GM23338 (cell line): ENCODE measurements around the gene CIC. TPM values are rescaled to one million over a fixed set of nuclear protein-coding genes. Genes with fewer than 3 reads are reported as not detected.

Experiments used
- ATAC-seq: fragments of 200-7000 bp; cut with Tn5 transposase; 3 replicates; pipeline ENCODE4 v1.9.1; 2020
- DNase-seq: peaks from one replicate; pipeline ENCODE4 v3.0.0-alpha.2; 2015; ENCODE audit warnings: low spot score
- H2AFZ ChIP-seq: fragments of 200-600 bp; sonication (generic); 2 replicates; pipeline ENCODE4 v1.8.0; 2016; ENCODE audit warnings: antibody characterized with exemption, mild to moderate bottlenecking, moderate library complexity
- H3F3A ChIP-seq: fragments of 200-600 bp; sonication (generic); replicated peaks from 2 replicates; pipeline ENCODE4 v1.8.0; 2017; ENCODE audit warnings: antibody characterized with exemption, mixed run types, low read depth
- H3K27ac ChIP-seq: fragments of 200-600 bp; sonication (generic); 2 replicates; pipeline ENCODE4 v1.6.1; 2016; ENCODE audit warnings: low read depth
- H3K27me3 ChIP-seq: fragments of 200-600 bp; sonication (generic); 2 replicates; pipeline ENCODE4 v1.8.0; 2016; ENCODE audit warnings: mild to moderate bottlenecking, mixed run types, moderate library complexity; ENCODE audit not compliant: insufficient read depth
- H3K36me3 ChIP-seq: fragments of 200-600 bp; sonication (generic); 2 replicates; pipeline ENCODE4 v1.8.0; 2016; ENCODE audit warnings: mild to moderate bottlenecking; ENCODE audit not compliant: insufficient read depth
- H3K4me1 ChIP-seq: fragments of 200-600 bp; sonication (generic); 2 replicates; pipeline ENCODE4 v1.8.0; 2016; ENCODE audit warnings: mild to moderate bottlenecking, moderate library complexity; ENCODE audit not compliant: insufficient read depth
- H3K4me2 ChIP-seq: fragments of 200-600 bp; sonication (generic); 2 replicates; pipeline ENCODE4 v1.7.1; 2017; ENCODE audit warnings: mixed run types
- H3K4me3 ChIP-seq: fragments of 200-600 bp; sonication (generic); 2 replicates; pipeline ENCODE4 v1.6.1; 2016; ENCODE audit warnings: mixed run types
- H3K79me2 ChIP-seq: fragments of 200-600 bp; sonication (generic); replicated peaks from 2 replicates; pipeline ENCODE4 v1.8.0; 2017; ENCODE audit warnings: mild to moderate bottlenecking; ENCODE audit not compliant: insufficient read depth
- H3K9me2 ChIP-seq: fragments of 200-600 bp; sonication (generic); 2 replicates; pipeline ENCODE4 v1.8.0; 2017; ENCODE audit not compliant: insufficient read depth
- H4K20me1 ChIP-seq: fragments of 200-600 bp; sonication (generic); replicated peaks from 2 replicates; pipeline ENCODE4 v1.8.0; 2017; ENCODE audit warnings: mild to moderate bottlenecking; ENCODE audit not compliant: insufficient read depth
- H3K27ac Mint-ChIP-seq: 2 replicates; pipeline ENCODE4 v1.8.0; 2020; ENCODE audit warnings: inconsistent platforms, mild to moderate bottlenecking, moderate library complexity, mixed read lengths
- H3K27me3 Mint-ChIP-seq: 3 replicates; pipeline ENCODE4 v1.8.0; 2022; ENCODE audit warnings: low read depth, mild to moderate bottlenecking, moderate library complexity, mixed read lengths, inconsistent platforms; ENCODE audit not compliant: insufficient read depth, poor library complexity
- H3K36me3 Mint-ChIP-seq: 3 replicates; pipeline ENCODE4 v1.8.0; 2021; ENCODE audit warnings: low read depth, mild to moderate bottlenecking, inconsistent platforms, moderate library complexity, mixed read lengths
- H3K4me1 Mint-ChIP-seq: 3 replicates; pipeline ENCODE4 v1.8.0; 2020; ENCODE audit warnings: mild to moderate bottlenecking, inconsistent platforms, mixed read lengths
- H3K4me3 Mint-ChIP-seq: 3 replicates; pipeline ENCODE4 v1.8.0; 2021; ENCODE audit warnings: moderate library complexity, mild to moderate bottlenecking, inconsistent platforms, mixed read lengths
- H3K9me3 Mint-ChIP-seq: 3 replicates; pipeline ENCODE4 v1.8.0; 2020; ENCODE audit warnings: moderate library complexity, mild to moderate bottlenecking, inconsistent platforms, mixed read lengths
- CREB1 ChIP-seq: fragments of 250-450 bp; sonication (Bioruptor Pico); IDR thresholded peaks from 2 replicates; pipeline ENCODE4 v1.5.0; 2020; ENCODE audit warnings: low read depth, mild to moderate bottlenecking, moderate library complexity
- EZH2 ChIP-seq: fragments of 200-600 bp; sonication (generic); IDR thresholded peaks from one replicate; pipeline ENCODE4 v1.8.0; 2017; ENCODE audit warnings: antibody characterized with exemption, mild to moderate bottlenecking, low read depth; ENCODE audit not compliant: unreplicated experiment
- EZH2phosphoT487 ChIP-seq: fragments of 200-600 bp; sonication (generic); IDR thresholded peaks from one replicate; pipeline ENCODE4 v1.8.1; 2018; ENCODE audit warnings: antibody characterized with exemption; ENCODE audit not compliant: unreplicated experiment
- JUNB ChIP-seq: IDR thresholded peaks from one replicate; pipeline ENCODE4 v1.6.1; 2016; ENCODE audit warnings: antibody characterized with exemption; ENCODE audit not compliant: unreplicated experiment
- NANOG ChIP-seq: IDR thresholded peaks from 2 replicates; pipeline ENCODE4 v1.6.1; 2016; ENCODE audit warnings: antibody characterized with exemption, borderline replicate concordance
- POLR2AphosphoS5 ChIP-seq: IDR thresholded peaks from 2 replicates; pipeline ENCODE4 v1.6.1; 2016; ENCODE audit warnings: antibody characterized with exemption, low read depth
- STAT1 ChIP-seq: IDR thresholded peaks from one replicate; pipeline ENCODE4 v1.6.1; 2016; ENCODE audit warnings: antibody characterized with exemption; ENCODE audit not compliant: unreplicated experiment
- ZNF114 ChIP-seq: fragments of 250-450 bp; sonication (Bioruptor Pico); IDR thresholded peaks from 2 replicates; pipeline ENCODE4 v1.5.0; 2020; ENCODE audit warnings: mild to moderate bottlenecking, moderate library complexity
- ZNF331 ChIP-seq: fragments of 250-450 bp; sonication (Bioruptor Pico); IDR thresholded peaks from 2 replicates; pipeline ENCODE4 v1.5.0; 2020; ENCODE audit warnings: low read depth, mild to moderate bottlenecking, moderate library complexity
- polyA plus RNA-seq: library from polyadenylated mRNA; unstranded; fragments of >200 nt; fragmentation: Nextera tagmentation; extraction: Ambion mirVana; gene quantifications from 2 replicates; pipeline ENCODE4 v1.2.1, GENCODE V29; 2016
- total RNA-seq: library from RNA; depleted of rRNA; stranded (reverse); fragments of >200 nt; shearing (Covaris generic); gene quantifications from 2 replicates; pipeline ENCODE4 v1.2.3, GENCODE V29; 2014
- TF ChIP-seq, protein P1 (sequence below): fragments of 250-450 bp; sonication (Bioruptor Pico); IDR thresholded peaks from 2 replicates; pipeline ENCODE4 v1.5.0; 2020; ENCODE audit warnings: mild to moderate bottlenecking, moderate library complexity
- TF ChIP-seq, protein P2 (sequence below), 2 experiments: fragments of 200-600 bp in 1 of 2; sonication (generic) in 1 of 2; conservative IDR thresholded peaks; 2 replicates each; pipeline versions ENCODE4 v1.5.1 to v1.6.1; 2016 to 2017; ENCODE audit warnings: antibody characterized with exemption in 2 of 2, low read depth in 2 of 2, mild to moderate bottlenecking in 2 of 2, moderate library complexity in 1 of 2
- TF ChIP-seq, protein P3 (sequence below): IDR thresholded peaks from 2 replicates; pipeline ENCODE4 v1.6.1; 2016; ENCODE audit warnings: antibody characterized with exemption
- TF ChIP-seq, protein P4 (sequence below): IDR thresholded peaks from one replicate; pipeline ENCODE4 v1.6.1; 2018; ENCODE audit warnings: antibody characterized with exemption; ENCODE audit not compliant: unreplicated experiment

CIC gene
- total and polyA plus RNA-seq, 2 experiments from 2014 or later = 13.2 to 42.0 TPM

DNA sequence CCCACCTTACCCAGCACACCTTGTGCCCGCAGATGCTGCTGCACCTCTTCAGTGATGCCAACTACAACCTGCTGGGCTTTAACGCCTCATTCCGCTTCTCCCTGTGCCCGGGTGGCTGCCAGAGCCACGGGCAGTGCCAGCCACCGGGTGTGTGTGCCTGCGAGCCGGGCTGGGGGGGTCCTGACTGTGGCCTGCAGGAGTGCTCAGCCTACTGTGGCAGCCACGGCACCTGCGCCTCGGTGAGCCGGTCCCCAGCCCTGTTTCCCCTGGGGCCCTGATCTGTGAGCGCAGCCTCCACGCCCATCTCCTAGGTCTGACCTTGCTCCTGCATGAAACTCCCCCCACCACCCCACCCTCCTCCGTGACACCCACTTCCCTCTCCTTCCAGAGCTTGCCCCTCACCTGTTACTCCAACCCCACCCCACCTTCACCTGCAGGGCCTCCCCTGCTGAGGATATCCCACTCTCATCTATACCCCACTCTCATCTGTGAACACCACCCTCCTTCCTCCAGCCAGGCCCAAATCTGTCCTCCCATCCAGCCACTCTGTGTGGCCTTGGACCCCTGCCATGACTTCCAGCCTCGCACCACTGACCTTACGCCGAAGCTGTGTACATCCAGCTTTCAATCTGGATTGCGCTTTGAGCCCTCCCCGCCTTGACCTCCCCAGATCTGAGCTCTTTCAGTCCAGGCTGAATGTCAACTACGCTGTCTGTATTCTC is 65.1 kb downstream of the CIC start:
- Mint-ChIP-seq H3K4me1 (peaks cover 10% of the 10 kb centered on the region; the same call in 2 of the 3 replicates), H3K9me3 (no peaks in the 10 kb centered on the region), H3K4me3 (no peak overlapping the region), H3K27me3 (peaks cover 4% of the 10 kb centered on the region), H3K36me3 (peaks cover 2% of the 10 kb centered on the region; the same call in 2 of the 3 replicates), H3K27ac (no peak overlapping the region)
- Histone ChIP-seq H3F3A (no peaks in the 10 kb centered on the region), H3K9me2 (no peaks in the 10 kb centered on the region), H3K4me1 (no peaks in the 10 kb centered on the region; the same call in 1 of the 2 replicates), H4K20me1 (peaks cover 6% of the 10 kb centered on the region), H2AFZ (no peak overlapping the region), H3K79me2 (0 out of 2 replicates have a peak, but pooled peaks cover 5% of the 10 kb centered on the region), H3K27ac (no peak overlapping the region), H3K36me3 (no peaks in the 10 kb centered on the region), H3K4me3 (no peak overlapping the region), H3K27me3 (no peaks in the 10 kb centered on the region), H3K4me2 (no peak overlapping the region)
- ATAC-seq = no peak
- no peak for TF ChIP-seq EZH2
- TF ChIP-seq, protein P1, sequence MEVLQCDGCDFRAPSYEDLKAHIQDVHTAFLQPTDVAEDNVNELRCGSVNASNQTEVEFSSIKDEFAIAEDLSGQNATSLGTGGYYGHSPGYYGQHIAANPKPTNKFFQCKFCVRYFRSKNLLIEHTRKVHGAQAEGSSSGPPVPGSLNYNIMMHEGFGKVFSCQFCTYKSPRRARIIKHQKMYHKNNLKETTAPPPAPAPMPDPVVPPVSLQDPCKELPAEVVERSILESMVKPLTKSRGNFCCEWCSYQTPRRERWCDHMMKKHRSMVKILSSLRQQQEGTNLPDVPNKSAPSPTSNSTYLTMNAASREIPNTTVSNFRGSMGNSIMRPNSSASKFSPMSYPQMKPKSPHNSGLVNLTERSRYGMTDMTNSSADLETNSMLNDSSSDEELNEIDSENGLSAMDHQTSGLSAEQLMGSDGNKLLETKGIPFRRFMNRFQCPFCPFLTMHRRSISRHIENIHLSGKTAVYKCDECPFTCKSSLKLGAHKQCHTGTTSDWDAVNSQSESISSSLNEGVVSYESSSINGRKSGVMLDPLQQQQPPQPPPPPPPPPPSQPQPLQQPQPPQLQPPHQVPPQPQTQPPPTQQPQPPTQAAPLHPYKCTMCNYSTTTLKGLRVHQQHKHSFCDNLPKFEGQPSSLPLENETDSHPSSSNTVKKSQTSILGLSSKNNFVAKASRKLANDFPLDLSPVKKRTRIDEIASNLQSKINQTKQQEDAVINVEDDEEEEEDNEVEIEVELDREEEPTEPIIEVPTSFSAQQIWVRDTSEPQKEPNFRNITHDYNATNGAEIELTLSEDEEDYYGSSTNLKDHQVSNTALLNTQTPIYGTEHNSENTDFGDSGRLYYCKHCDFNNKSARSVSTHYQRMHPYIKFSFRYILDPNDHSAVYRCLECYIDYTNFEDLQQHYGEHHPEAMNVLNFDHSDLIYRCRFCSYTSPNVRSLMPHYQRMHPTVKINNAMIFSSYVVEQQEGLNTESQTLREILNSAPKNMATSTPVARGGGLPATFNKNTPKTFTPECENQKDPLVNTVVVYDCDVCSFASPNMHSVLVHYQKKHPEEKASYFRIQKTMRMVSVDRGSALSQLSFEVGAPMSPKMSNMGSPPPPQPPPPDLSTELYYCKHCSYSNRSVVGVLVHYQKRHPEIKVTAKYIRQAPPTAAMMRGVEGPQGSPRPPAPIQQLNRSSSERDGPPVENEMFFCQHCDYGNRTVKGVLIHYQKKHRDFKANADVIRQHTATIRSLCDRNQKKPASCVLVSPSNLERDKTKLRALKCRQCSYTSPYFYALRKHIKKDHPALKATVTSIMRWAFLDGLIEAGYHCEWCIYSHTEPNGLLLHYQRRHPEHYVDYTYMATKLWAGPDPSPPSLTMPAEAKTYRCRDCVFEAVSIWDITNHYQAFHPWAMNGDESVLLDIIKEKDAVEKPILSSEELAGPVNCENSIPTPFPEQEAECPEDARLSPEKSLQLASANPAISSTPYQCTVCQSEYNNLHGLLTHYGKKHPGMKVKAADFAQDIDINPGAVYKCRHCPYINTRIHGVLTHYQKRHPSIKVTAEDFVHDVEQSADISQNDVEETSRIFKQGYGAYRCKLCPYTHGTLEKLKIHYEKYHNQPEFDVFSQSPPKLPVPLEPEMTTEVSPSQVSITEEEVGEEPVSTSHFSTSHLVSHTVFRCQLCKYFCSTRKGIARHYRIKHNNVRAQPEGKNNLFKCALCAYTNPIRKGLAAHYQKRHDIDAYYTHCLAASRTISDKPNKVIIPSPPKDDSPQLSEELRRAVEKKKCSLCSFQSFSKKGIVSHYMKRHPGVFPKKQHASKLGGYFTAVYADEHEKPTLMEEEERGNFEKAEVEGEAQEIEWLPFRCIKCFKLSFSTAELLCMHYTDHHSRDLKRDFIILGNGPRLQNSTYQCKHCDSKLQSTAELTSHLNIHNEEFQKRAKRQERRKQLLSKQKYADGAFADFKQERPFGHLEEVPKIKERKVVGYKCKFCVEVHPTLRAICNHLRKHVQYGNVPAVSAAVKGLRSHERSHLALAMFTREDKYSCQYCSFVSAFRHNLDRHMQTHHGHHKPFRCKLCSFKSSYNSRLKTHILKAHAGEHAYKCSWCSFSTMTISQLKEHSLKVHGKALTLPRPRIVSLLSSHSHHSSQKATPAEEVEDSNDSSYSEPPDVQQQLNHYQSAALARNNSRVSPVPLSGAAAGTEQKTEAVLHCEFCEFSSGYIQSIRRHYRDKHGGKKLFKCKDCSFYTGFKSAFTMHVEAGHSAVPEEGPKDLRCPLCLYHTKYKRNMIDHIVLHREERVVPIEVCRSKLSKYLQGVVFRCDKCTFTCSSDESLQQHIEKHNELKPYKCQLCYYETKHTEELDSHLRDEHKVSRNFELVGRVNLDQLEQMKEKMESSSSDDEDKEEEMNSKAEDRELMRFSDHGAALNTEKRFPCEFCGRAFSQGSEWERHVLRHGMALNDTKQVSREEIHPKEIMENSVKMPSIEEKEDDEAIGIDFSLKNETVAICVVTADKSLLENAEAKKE = no peak
- TF ChIP-seq, protein P2, sequence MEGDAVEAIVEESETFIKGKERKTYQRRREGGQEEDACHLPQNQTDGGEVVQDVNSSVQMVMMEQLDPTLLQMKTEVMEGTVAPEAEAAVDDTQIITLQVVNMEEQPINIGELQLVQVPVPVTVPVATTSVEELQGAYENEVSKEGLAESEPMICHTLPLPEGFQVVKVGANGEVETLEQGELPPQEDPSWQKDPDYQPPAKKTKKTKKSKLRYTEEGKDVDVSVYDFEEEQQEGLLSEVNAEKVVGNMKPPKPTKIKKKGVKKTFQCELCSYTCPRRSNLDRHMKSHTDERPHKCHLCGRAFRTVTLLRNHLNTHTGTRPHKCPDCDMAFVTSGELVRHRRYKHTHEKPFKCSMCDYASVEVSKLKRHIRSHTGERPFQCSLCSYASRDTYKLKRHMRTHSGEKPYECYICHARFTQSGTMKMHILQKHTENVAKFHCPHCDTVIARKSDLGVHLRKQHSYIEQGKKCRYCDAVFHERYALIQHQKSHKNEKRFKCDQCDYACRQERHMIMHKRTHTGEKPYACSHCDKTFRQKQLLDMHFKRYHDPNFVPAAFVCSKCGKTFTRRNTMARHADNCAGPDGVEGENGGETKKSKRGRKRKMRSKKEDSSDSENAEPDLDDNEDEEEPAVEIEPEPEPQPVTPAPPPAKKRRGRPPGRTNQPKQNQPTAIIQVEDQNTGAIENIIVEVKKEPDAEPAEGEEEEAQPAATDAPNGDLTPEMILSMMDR (conservative IDR thresholded peaks at IDR 0.05; ENCODE audit: low read depth in 2 of 2) = no peak
- TF ChIP-seq, protein P3, sequence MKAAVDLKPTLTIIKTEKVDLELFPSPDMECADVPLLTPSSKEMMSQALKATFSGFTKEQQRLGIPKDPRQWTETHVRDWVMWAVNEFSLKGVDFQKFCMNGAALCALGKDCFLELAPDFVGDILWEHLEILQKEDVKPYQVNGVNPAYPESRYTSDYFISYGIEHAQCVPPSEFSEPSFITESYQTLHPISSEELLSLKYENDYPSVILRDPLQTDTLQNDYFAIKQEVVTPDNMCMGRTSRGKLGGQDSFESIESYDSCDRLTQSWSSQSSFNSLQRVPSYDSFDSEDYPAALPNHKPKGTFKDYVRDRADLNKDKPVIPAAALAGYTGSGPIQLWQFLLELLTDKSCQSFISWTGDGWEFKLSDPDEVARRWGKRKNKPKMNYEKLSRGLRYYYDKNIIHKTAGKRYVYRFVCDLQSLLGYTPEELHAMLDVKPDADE = no peak
- TF ChIP-seq POLR2AphosphoS5 = no peak
- TF ChIP-seq ZNF114 (CRISPR knock-in tag) = no peak
- TF ChIP-seq EZH2phosphoT487 = no peak
- TF ChIP-seq ZNF331 (CRISPR knock-in tag) = no peak
- TF ChIP-seq, protein P4, sequence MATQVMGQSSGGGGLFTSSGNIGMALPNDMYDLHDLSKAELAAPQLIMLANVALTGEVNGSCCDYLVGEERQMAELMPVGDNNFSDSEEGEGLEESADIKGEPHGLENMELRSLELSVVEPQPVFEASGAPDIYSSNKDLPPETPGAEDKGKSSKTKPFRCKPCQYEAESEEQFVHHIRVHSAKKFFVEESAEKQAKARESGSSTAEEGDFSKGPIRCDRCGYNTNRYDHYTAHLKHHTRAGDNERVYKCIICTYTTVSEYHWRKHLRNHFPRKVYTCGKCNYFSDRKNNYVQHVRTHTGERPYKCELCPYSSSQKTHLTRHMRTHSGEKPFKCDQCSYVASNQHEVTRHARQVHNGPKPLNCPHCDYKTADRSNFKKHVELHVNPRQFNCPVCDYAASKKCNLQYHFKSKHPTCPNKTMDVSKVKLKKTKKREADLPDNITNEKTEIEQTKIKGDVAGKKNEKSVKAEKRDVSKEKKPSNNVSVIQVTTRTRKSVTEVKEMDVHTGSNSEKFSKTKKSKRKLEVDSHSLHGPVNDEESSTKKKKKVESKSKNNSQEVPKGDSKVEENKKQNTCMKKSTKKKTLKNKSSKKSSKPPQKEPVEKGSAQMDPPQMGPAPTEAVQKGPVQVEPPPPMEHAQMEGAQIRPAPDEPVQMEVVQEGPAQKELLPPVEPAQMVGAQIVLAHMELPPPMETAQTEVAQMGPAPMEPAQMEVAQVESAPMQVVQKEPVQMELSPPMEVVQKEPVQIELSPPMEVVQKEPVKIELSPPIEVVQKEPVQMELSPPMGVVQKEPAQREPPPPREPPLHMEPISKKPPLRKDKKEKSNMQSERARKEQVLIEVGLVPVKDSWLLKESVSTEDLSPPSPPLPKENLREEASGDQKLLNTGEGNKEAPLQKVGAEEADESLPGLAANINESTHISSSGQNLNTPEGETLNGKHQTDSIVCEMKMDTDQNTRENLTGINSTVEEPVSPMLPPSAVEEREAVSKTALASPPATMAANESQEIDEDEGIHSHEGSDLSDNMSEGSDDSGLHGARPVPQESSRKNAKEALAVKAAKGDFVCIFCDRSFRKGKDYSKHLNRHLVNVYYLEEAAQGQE = no peak
- TF ChIP-seq JUNB = no peak
- no peak for TF ChIP-seq CREB1 (CRISPR knock-in tag)
- no peak for TF ChIP-seq NANOG
- no peak for TF ChIP-seq STAT1
- no peak for DNase-seq
